ENCODE data around the gene MS4A4A.
A peak's percentile ranks its signal among the peaks of the same experiment; 100 is the strongest.
"Not testable (repeated sequence)": the region's sequence is repeated elsewhere in the genome, so short reads cannot be mapped to it uniquely, and the experiment has no call there.

Gene MS4A4A

DNA sequence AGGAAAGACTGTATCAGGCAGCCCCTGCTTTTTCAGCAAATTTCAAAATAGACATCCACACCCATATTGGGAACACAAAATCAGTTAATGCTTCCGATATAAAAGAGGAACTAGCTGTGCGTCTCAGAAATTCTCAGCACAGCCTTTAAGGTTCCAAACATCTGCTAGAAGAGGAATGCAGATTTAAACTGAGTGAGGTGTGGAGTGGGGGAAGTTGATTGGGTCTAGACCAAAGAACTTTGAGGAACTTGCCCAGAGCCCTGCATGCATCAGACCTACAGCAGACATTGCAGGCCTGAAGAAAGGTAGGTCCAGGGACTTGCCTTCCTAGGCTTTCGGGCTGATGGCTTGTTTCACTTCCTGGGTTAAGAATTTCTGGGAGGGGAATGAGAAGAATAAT is at the start of gene MS4A4A:
Gene MS4A4A (plus strand): TSS at position 255 of the 400 bp plus-strand sequence. CDS start 10 bp downstream, at position 265.
- no peak for DNase-seq (ENCODE audit: low read depth, low spot score)

DNA sequence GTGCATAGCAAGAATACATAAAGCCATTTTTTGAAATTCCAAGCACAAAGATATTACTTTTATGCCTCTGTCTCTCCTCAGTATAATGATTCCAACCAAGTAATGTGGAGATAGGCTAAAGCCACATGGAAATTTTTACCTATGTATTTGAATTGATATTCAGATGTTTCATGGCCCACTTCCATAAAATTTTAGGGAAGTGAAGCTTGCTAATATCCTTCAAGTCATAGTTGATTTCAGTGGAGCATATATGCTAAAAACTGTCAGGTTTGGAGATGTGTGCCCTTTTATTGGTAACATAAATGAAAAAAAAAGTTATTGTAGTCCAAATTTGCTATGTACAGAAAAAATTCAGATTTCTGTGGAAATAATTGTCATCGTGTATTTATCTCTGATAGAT is 49.8 kb upstream of the MS4A4A start:
- DNase-seq (ENCODE audit: low read depth, low spot score), result no peak

DNA sequence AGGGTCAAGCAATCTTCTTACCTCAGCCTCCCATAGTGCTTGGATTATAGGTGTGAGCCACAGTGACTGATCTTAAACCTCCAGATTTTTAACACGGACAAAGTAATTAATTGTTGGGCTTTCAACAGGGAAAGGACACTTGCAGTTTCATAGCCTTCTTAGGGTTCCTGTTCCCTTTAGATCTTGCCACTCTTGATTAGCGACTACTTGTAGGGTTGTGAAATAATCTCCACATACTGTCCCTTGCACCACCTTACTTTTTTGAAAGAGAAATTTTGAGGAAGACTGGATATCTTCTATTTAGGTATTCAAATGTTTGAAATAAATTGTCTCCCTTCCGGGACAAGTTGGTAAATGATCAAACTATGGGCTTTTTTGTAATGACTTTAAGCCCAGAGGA is 45.1 kb upstream of the MS4A4A start:
- DNase-seq (ENCODE audit: low read depth, low spot score), result no peak

DNA sequence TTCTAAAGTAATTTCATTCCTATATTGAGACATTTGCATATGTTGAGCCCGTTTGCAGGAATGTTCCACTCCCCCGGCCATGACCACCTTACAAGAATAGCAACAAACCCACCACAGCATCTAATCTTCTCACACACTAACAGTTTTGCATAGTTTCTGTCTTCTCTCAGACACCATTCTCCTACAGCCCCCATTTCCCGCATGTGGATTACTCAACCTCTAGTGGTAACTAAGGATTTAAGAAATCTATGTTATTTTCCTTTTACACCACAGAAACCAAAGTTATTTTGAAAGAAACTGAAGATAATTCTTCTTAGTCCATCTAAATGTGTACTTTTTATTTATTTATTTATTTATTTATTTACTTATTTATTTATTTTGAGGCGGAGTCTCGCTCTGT is 39.8 kb upstream of the MS4A4A start:
- DNase-seq (ENCODE audit: low read depth, low spot score), result no peak

DNA sequence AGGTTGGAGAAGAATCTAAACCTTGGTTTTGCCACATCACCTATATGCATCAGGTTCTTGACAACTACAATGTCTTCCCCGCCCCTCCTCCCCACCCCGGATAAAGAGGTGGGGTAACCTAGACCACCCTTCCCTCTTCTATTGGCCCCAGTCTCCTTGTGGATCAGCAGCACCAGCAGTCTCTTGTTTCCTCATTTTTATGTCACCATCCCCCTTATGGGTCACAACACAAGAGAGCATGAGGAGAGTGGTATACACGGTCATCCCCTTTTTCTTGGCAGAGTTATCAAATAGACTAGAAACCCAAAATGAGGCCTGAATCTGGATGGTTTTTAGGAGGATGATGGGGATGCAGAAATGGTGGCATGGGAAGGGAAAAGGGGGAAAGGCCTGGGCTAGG is 38.7 kb upstream of the MS4A4A start:
- DNase-seq (ENCODE audit: low read depth, low spot score), result no peak

DNA sequence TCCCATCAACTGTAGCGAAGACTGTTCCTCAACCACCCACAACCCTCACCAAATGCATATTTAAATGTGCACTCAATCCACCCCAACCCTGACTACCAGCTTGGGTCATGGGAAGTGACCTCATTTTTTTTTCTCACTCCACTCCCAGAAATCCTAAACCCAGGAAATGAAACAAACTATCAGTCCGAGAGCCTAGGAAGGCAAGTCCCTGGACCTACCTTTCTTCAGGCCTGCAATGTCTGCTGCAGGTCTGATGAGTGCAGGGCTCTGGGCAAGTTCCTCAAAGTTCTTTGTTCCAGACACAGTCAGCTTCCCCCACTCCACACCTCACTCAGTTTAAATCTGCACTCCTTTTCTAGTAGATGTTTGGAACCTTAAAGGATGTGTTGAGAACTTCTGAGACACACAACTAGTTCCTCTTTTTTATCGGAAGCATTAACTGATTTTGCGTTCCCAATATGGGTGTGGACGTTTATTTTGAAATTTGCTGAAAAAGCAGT is 37.7 kb upstream of the MS4A4A start, which contains the start of gene MS4A4E:
Gene MS4A4E (minus strand): TSS at position 398 of the 500 bp plus-strand sequence. CDS start 13,082 bp downstream, outside the sequence.
- no peak for DNase-seq (ENCODE audit: low read depth, low spot score)

DNA sequence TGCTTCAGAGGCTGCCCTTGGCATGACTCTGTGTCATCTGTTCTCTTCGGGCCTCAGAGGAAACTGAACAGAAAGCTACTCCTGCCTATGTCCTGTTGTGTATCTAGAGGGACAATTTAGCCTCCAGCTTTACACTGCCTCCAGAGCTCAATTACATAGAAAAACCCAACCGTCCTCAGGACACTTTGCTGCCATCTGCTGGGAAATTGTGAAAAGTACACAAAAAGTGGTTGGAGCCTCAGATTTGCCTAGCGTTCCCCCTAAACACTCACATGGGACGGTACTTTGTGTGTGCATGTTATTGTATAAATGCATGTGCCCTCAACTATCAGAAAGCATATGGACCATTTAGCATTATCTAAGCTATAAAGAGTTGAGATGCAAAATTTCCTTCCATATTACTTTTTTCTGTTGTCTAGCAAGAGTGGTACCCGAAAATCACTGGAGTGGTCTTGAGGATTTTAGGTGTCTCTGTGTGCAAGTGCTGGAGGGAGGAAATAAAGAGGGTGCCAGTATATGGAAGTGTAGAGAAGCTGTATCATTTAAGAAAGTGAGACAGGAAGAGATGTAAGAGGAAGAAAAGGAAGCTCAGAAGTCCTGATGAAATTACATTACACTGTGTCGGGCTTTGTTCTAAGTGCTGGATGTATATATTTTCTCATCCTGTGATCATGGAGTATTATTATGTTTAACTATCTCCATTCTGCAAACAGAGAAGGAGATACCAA is 28.8 kb upstream of the MS4A4A start:
- DNase-seq (ENCODE audit: low read depth, low spot score), result no peak

DNA sequence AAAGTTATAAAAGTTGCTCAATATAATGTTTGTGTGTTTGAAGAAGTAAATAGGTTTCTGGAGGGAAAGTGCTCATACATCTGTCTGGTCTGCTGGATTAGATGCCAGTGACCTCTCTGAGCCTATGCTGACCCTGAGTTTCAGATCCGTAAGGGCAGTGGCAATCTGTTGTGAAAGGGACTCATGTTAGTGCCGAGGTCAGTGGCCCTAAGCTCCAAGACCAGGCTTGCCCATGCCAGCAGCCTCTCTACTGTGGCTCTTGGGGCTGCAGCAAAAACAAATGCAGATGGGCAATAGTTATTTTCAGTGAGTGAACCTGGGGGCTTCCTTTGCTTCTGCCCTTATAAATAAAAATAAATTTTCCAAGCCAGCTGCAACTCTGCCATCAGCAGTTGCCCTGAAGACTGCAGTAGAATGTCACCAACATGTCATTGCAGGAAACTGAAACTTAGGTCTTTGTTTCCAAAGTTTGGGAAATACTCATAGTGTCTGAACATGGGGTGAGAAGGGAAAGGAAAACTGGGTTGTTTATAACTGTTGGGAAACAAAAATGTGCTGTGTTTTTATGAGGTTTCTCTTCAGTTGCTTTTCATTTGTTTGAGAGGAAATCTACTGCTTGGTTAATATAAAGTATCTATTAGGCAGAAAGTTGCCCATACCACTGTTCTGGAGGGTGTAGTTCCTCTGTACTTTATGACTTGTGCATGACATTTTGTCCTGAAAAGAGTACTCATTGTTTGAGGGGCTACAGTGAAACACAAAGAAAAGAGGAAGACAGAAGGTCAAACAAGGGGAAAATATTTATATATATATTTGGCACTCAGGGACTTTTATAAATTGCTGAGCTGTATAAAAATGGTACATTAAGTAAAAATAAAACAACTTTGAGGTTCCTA is 28.0 kb upstream of the MS4A4A start:
- DNase-seq (ENCODE audit: low read depth, low spot score), result no peak

DNA sequence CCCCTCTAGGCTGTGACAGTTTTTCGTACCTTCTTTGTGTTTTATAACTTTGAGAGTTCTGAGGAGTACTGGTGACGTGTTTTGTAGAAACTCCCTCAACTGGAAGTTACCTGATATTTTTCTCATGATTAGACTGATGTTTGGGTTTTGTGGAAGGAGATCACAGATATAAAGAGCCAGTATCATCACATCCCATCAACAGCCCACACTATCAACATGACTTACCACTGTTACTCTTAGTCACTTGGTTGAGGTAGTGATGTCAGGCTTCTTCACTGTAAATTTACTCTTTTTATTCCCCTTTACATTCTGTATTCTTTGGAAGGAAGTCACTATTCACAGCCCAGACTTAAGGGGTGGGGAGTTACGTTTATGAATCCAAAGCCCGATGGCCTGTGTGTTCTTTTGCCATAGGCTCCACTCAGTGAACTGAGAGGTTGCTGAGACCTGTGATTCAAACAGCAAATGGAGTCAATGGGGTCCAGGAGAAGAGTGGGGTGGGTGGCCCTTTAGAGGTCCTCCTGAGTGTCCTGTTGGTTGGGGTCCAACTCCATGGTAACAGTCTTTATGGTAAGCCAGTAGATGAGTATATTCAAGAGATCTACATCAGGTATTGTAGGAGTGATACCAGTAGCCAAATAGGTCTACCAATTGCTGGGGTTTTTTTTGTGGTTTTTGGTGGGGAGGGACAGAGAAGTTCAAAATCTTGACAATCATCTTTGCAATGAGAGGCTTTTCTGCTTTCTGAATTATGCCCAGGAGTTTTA is 22.3 kb upstream of the MS4A4A start:
- DNase-seq (ENCODE audit: low read depth, low spot score), result no peak

DNA sequence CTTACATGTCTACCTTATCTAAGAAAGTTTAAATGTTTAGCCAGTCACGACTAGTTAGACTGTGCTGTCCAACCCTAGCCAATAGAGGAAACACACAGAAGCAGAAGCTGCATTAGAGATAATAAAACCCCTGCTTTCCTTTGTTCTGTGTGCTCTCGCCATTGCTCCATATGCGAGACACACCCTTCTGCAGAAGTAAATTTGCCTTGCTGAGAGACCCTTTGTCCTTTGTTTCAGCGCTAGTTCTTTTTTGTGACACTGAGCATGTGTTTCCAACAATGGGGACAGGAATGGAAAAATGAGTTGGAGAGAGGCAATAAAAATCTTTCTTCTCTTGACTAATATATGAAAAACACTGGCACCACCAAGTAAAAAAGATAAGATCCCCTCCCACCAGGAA is 19.5 kb upstream of the MS4A4A start:
- DNase-seq (ENCODE audit: low read depth, low spot score), result no peak

DNA sequence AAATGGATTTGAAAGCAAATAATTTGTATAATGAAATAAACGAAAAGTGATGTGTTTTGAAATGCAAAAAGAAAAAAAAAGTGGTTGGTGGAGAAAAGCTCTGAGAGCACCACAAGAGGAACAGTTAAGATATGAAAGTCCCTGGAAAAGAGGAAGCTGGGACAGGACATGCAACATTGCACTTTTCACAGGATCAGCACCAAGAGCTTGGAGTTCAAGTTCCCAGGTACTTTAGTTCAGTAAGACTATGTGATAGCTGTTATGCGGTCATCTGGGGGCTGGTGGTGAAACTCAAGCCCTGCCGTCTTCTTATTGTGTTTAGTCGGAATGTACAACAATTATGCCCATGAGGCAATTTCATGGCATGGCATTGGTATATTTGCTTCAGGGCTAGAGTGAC is 17.1 kb upstream of the MS4A4A start:
- no peak for DNase-seq (ENCODE audit: low read depth, low spot score)

DNA sequence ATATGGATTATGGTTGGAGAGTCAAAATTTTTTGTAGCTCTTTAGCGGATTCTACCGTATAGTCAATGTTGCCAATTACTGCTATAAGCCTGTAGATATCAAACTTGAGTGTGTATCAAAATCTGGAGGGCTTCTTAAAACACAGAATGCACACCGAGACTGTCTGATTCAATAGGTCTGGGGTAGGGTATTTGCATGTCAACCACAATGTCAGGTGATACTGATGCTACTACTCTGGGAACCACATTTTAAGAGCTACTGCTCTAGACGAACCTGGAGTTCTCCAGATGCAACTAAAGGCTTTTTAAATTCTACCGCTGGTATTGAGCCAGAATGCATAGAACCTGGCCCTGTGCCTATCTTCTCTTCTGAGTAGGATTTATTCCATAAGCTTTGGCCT is 15.8 kb upstream of the MS4A4A start:
- no peak for DNase-seq (ENCODE audit: low read depth, low spot score)

DNA sequence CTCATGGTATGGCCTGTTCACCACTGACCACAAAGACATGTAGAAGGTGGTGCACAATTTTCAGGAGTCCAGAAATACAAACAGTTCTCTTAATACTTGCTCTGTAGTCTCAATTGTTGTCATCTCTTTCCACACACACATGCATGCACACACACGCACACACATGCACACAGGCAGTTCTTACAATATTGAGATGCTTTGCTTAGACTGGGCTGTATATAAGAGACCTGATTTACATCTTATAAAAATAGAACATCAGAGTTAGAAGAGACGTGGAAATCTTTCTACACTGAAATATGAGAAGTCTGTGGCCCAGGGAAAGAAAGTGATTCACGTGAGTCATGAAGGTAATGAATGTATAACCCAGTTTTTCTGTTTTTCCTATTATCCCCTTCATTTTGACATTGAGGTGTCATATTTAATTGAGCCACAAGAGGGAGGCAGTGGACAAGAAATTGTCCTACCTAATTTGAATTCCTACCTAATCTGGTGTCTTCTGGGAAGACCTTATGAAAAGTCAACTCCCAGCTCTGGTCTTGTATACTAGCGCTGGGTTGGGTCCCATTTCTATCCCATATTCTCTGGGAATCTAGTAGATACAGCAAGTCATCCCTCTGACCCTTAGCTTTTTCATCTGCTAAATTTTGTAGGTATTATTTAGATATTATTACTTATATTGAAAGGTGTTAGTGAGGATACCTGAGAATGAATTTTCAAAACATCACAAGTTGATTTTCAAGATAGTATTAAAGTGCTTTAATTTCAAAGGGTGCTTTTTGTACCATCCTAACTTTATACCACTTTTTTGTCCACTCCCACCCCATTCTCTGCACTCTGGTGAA is 14.9 kb upstream of the MS4A4A start:
- peak; percentile 55 for DNase-seq (ENCODE audit: low read depth, low spot score)

DNA sequence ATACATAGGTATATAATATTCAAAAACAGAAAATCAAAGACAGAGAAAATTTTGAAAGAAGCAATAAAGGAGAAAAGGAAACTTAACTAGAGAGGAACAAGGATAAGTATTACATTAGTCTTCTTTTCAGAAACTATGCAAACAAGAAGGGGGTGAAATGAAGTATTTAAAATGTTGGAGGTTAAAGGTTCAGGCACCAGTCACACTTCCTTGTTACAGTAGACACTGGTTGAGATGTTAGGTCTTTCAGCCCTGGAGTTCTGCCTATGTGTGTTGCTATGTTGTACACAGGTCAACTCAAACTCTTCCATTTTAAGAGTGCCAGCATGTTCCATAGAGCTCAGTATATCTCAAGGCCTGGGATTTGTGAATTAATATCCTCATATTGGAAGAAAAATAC is 6.0 kb upstream of the MS4A4A start:
- no peak for DNase-seq (ENCODE audit: low read depth, low spot score)

DNA sequence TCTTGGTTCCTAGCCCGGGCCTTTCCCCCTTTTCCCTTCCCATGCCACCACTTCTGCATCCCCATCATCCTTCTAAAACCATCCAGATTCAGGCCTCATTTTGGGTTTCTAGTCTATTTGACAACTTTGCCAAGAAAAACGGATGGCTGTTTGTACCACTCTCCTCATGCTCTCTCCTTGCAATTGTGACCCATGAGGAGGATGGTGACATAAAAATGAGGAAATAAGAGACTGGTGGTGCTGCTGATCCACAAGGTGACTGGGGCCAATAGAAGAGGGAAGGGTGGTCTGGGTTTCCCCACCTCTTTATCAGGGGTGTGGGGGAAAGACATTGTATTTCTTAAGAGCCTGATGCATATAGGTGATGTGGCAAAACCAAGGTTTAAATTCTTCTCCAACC is 1.0 kb downstream of the MS4A4A start:
- no peak for DNase-seq (ENCODE audit: low read depth, low spot score)

DNA sequence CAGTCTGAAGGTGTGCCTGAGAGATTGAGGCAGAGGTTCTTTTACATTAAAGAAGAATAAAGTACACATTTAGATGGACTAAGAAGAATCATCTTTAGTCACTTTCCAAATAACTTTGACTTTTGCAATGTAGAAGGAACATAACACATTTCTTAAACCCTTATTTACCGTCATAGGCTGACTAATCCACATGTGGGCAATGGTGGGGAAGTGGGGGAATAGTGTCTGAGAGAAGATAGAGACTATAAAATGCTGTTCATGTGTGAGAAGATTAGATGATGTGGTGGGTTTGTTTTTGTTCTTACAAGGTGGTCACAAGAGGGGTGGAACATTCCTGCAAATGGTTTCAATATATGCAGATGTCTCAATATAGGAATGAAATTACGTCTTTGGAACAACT is 1.8 kb downstream of the MS4A4A start:
- DNase-seq (ENCODE audit: low read depth, low spot score), result no peak

DNA sequence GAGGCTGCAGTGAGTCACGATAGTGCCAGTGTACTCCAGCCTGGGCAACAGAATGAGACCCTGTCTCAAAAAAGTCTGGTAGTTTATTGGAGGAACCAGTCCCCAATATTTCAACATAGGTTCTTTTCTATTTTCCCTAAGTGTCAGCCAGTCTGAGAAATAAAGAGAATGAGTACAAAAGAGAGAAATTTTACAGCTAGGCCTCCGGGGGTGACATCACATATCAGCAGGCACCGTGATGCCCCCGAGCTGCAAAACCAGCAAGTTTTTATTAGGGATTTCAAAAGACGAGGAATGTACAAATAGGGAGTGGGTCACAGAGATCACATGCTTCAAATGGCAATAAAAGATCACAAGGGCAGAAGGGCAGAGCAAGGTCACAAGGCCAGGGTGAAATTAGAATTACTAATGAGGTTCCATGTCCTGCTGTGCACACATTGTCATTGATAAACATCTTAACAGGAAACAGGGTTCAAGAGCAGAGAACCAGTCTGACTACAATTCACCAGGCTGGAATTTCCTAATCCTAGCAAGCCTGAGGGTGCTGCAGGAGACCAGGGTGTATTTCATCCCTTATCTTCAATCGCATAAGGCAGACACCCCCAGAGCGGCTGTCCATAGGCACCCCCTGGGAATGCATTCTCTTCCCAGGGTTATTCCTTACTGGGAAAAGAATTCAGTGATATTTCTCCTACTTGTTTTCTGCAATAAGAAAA is 5.1 kb downstream of the MS4A4A start:
- not testable (repeated sequence) for DNase-seq (ENCODE audit: low read depth, low spot score)

DNA sequence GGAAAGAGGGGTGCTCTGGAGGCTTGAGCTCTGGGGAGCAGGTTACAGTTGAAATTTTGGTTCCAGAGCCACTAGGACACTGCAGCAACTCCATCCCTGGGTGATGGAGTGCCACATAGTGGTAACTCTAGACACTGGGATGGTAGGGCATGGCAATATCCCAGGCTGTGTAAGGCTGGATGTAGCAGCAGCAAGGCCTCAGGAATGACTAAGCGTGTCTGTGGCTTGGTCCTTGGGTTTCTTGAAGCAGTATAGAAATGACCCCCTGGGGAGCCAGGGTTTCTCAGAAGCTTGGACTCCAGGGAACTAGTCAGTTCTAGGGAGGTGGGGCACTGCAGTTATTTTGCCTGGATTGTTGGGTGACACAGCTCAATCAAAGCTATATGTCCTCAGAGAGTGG is 8.1 kb downstream of the MS4A4A start:
- DNase-seq (ENCODE audit: low read depth, low spot score), result no peak

DNA sequence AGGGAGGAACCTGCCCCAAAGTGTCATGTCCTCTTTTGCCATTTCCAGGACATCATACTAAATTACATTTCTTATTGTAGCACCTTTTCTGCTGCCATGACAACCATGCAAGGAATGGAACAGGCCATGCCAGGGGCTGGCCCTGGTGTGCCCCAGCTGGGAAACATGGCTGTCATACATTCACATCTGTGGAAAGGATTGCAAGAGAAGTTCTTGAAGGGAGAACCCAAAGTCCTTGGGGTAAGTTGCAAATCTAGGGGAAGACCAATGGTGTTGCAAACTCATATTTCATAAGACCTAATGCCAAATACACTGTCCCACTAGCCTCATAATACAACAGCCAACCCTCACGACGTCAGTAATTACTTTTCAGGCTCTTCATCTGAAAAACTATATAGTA is 11.7 kb downstream of the MS4A4A start:
- no peak for DNase-seq (ENCODE audit: low read depth, low spot score)

DNA sequence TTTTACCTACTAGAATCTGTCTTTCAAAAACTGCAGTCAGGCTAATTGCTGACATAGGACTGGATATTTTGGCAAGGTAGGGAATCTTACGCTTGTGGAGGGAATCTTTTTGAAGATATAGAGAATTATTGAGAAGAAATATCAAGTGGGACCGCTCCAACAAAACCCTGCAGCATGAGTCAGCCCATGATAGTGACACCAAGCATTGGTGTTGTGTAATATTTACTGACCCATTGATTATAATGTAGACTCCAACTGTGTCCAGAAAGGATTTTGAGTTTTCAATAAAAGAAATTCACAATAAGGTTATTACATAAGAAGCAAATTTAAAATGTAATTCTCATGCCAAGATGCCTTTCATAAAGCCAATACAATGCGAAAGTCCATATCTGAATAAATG is 20.7 kb downstream of the MS4A4A start:
- DNase-seq (ENCODE audit: low read depth, low spot score), result no peak
